ENCODE results near the gene TRPC1.

- TF ChIP-seq TAF1 (IDR thresholded peaks at IDR 0.05; ENCODE audit: borderline replicate concordance, insufficient read depth, low read length) (no peak), POLR2AphosphoS5 (IDR thresholded peaks at IDR 0.05; ENCODE audit: low read depth, low read length) (no peak), REST (IDR thresholded peaks at IDR 0.05; ENCODE audit: insufficient read depth in 1 of 2, low read depth in 2 of 2, low read length in 2 of 2) (no peak)
These were observed 54.7 kb downstream of the TRPC1 start for GRCh38 chr3:142778541-142778940.

Data from PFSK-1 (cell line).